IMR-90 (cell line): ENCODE data around the gene CFAP161. TPM values are rescaled to one million over a fixed set of nuclear protein-coding genes. Genes with fewer than 3 reads are reported as not detected.

ENCODE experiments used
- ATAC-seq: fragments of 200-7000 bp; cut with Tn5 transposase; 2 replicates; pipeline ENCODE4 v1.9.1; 2020; ENCODE audit warnings: low read depth, mild to moderate bottlenecking, moderate library complexity
- BruUV-seq: library from RNA; stranded (reverse); fragments of 400-500 nt; replicated peaks from 2 replicates; lab custom pipeline; 2021; lab: Mats Ljungman, UMichigan
- CTCF ChIA-PET: fragments of 300-600 bp; formaldehyde crosslinking; extraction: SDS; loops from one replicate; lab custom pipeline; 2021; ENCODE audit warnings: antibody characterized with exemption; lab: Yijun Ruan, JAX
- POLR2A ChIA-PET: fragments of 300-600 bp; sonication (Branson Sonifier 250); formaldehyde crosslinking; loops from one replicate; lab custom pipeline; 2022; ENCODE audit warnings: antibody characterized with exemption; ENCODE audit not compliant: unreplicated experiment; lab: Charles Lee
- DNase-seq: peaks from one replicate; pipeline ENCODE4 v3.0.0; 2013
- H2AFZ ChIP-seq: replicated peaks from 2 replicates; pipeline ENCODE3; 2013; ENCODE audit warnings: low read length, mild to moderate bottlenecking; ENCODE audit not compliant: poor library complexity
- H2AK5ac ChIP-seq: 2 replicates; pipeline ENCODE4 v1.6.1; 2013; ENCODE audit warnings: low read depth, low read length, inconsistent platforms
- H2AK9ac ChIP-seq: replicated peaks from 2 replicates; pipeline ENCODE3; 2013; ENCODE audit warnings: mild to moderate bottlenecking, low read depth, low read length, moderate library complexity; ENCODE audit not compliant: poor library complexity
- H2BK120ac ChIP-seq: 2 replicates; pipeline ENCODE4 v1.6.1; 2013; ENCODE audit warnings: low read depth, low read length, inconsistent platforms
- H2BK15ac ChIP-seq: 3 replicates; pipeline ENCODE4 v1.6.1; 2013; ENCODE audit warnings: low read depth, low read length, inconsistent platforms
- H2BK20ac ChIP-seq: 2 replicates; pipeline ENCODE4 v1.6.1; 2013; ENCODE audit warnings: low read depth, mild to moderate bottlenecking, inconsistent platforms, low read length, moderate library complexity
- H2BK5ac ChIP-seq: 2 replicates; pipeline ENCODE4 v1.6.1; 2013; ENCODE audit warnings: mild to moderate bottlenecking, low read depth, low read length, inconsistent platforms; ENCODE audit not compliant: poor library complexity, severe bottlenecking
- H3K14ac ChIP-seq: replicated peaks from 2 replicates; pipeline ENCODE4 v1.6.1; 2013; ENCODE audit warnings: low read depth, low read length, inconsistent platforms
- H3K18ac ChIP-seq: 2 replicates; pipeline ENCODE4 v1.6.1; 2013; ENCODE audit warnings: low read depth, low read length, control low read depth
- H3K23ac ChIP-seq: 2 replicates; pipeline ENCODE4 v1.6.1; 2013; ENCODE audit warnings: low read depth, low read length, inconsistent platforms
- H3K27ac ChIP-seq: 2 replicates; pipeline ENCODE4 v1.5.1; 2013; ENCODE audit warnings: mild to moderate bottlenecking, control low read depth, low read length; ENCODE audit not compliant: insufficient read depth
- H3K27me3 ChIP-seq: 2 replicates; pipeline ENCODE4 v1.6.1; 2013; ENCODE audit warnings: low read length; ENCODE audit not compliant: control insufficient read depth, insufficient read depth
- H3K36me3 ChIP-seq: 2 replicates; pipeline ENCODE4 v1.6.1; 2013; ENCODE audit warnings: low read length, mixed read lengths; ENCODE audit not compliant: control insufficient read depth, insufficient read depth
- H3K4ac ChIP-seq: 2 replicates; pipeline ENCODE4 v1.6.1; 2013; ENCODE audit warnings: low read depth, low read length, inconsistent platforms
- H3K4me1 ChIP-seq: 2 replicates; pipeline ENCODE4 v1.6.1; 2013; ENCODE audit warnings: low read length, mixed read lengths; ENCODE audit not compliant: control insufficient read depth, insufficient read depth
- H3K4me2 ChIP-seq: 2 replicates; pipeline ENCODE4 v1.6.1; 2013; ENCODE audit warnings: low read depth, mild to moderate bottlenecking, control low read depth, low read length, moderate library complexity
- H3K4me3 ChIP-seq: 2 replicates; pipeline ENCODE4 v1.5.1; 2013; ENCODE audit warnings: low read depth, mild to moderate bottlenecking, control low read depth, low read length, moderate library complexity; ENCODE audit not compliant: insufficient read depth
- H3K56ac ChIP-seq: 2 replicates; pipeline ENCODE4 v1.6.1; 2013; ENCODE audit warnings: low read length, inconsistent platforms; ENCODE audit not compliant: insufficient read depth; ENCODE audit errors: extremely low read depth
- H3K79me1 ChIP-seq, 2 experiments: 2 replicates each; pipeline ENCODE4 v1.6.1; 2013; ENCODE audit warnings: low read length in 2 of 2, inconsistent platforms in 1 of 2, low read depth in 1 of 2
- H3K9ac ChIP-seq: 2 replicates; pipeline ENCODE4 v1.6.1; 2013; ENCODE audit warnings: low read depth, low read length, control low read depth
- H3K9me1 ChIP-seq: 2 replicates; pipeline ENCODE4 v1.6.1; 2013; ENCODE audit warnings: low read length, inconsistent platforms; ENCODE audit not compliant: insufficient read depth
- H3K9me3 ChIP-seq: 2 replicates; pipeline ENCODE4 v1.6.1; 2013; ENCODE audit warnings: low read length; ENCODE audit not compliant: control insufficient read depth, insufficient read depth
- H4K20me1 ChIP-seq: 2 replicates; pipeline ENCODE4 v1.6.1; 2013; ENCODE audit warnings: low read length, inconsistent platforms; ENCODE audit not compliant: insufficient read depth
- H4K5ac ChIP-seq: 2 replicates; pipeline ENCODE4 v1.6.1; 2013; ENCODE audit warnings: mild to moderate bottlenecking, low read depth, low read length, control low read depth
- H4K8ac ChIP-seq, 2 experiments: 2 replicates each; pipeline ENCODE4 v1.6.1; 2013; ENCODE audit warnings: low read depth in 2 of 2, low read length in 2 of 2, control low read depth in 1 of 2, inconsistent platforms in 1 of 2
- H4K91ac ChIP-seq: 2 replicates; pipeline ENCODE4 v1.6.1; 2013; ENCODE audit warnings: low read depth, low read length, inconsistent platforms; ENCODE audit not compliant: insufficient read depth
- BHLHE40 ChIP-seq: fragments of 150-350 bp; IDR thresholded peaks from 2 replicates; pipeline ENCODE4 v1.6.1; 2016; ENCODE audit warnings: mild to moderate bottlenecking, low read depth, low read length
- CEBPB ChIP-seq: IDR thresholded peaks from 2 replicates; pipeline ENCODE4 v1.6.1; 2012; ENCODE audit warnings: low read depth, low read length, improper control_type of control experiment
- CHD1 ChIP-seq: IDR thresholded peaks from 2 replicates; pipeline ENCODE4 v1.6.1; 2012; ENCODE audit warnings: low read depth, low read length, improper control_type of control experiment
- CTCF ChIP-seq: conservative IDR thresholded peaks from 2 replicates; pipeline ENCODE4 v1.5.1; 2012; ENCODE audit warnings: mild to moderate bottlenecking, low read depth, low read length, improper control_type of control experiment
- FOS ChIP-seq: fragments of 150-350 bp; IDR thresholded peaks from 2 replicates; pipeline ENCODE4 v1.6.1; 2016; ENCODE audit warnings: low read depth, low read length
- MAFK ChIP-seq: IDR thresholded peaks from 2 replicates; pipeline ENCODE4 v1.6.1; 2012; ENCODE audit warnings: low read depth, low read length, improper control_type of control experiment
- MAZ ChIP-seq: IDR thresholded peaks from 2 replicates; pipeline ENCODE4 v1.6.1; 2012; ENCODE audit warnings: low read depth, mild to moderate bottlenecking, low read length, improper control_type of control experiment, moderate library complexity, borderline replicate concordance
- NFE2L2 ChIP-seq: fragments of 150-350 bp; IDR thresholded peaks from 2 replicates; pipeline ENCODE4 v1.6.1; 2016; ENCODE audit warnings: low read depth, mild to moderate bottlenecking, low read length
- POLR2A ChIP-seq: IDR thresholded peaks from 2 replicates; pipeline ENCODE4 v1.6.1; 2012; ENCODE audit warnings: mild to moderate bottlenecking, low read depth, low read length
- RAD21 ChIP-seq: IDR thresholded peaks from 2 replicates; pipeline ENCODE4 v1.6.1; 2012; ENCODE audit warnings: low read length, improper control_type of control experiment
- RCOR1 ChIP-seq: IDR thresholded peaks from 2 replicates; pipeline ENCODE4 v1.6.1; 2012; ENCODE audit warnings: mild to moderate bottlenecking, low read length, improper control_type of control experiment; ENCODE audit not compliant: insufficient replicate concordance
- SMC3 ChIP-seq: fragments of 150-350 bp; IDR thresholded peaks from 2 replicates; pipeline ENCODE4 v1.6.1; 2016; ENCODE audit warnings: low read depth, mild to moderate bottlenecking, antibody characterized with exemption, low read length, moderate library complexity
- USF2 ChIP-seq: fragments of 150-350 bp; IDR thresholded peaks from 2 replicates; pipeline ENCODE4 v1.6.1; 2017; ENCODE audit warnings: mild to moderate bottlenecking, antibody characterized with exemption, low read length, low read depth
- WGBS, 2 experiments: methylation state at CpG; one replicate each; pipeline versions ENCODE4 v1.1.5 to v1.1.7; 2013; ENCODE audit warnings: missing lambda C conversion rate in 2 of 2; ENCODE audit not compliant: insufficient read length in 1 of 2; ENCODE audit errors: extremely low coverage in 2 of 2; 5-methylcytosine and 5-hydroxymethylcytosine counted together
- dilution Hi-C: fragments of 300-500 bp; cut with HindIII; formaldehyde crosslinking; loops from one replicate; pipeline ENCODE4 v1.14.3; 2018; ENCODE audit warnings: low sequenced_read_pairs; ENCODE audit not compliant: unreplicated experiment
- in situ Hi-C: fragments of 300-500 bp; cut with MboI; formaldehyde crosslinking; loops from 3 replicates; pipeline ENCODE4 v1.14.3; 2019; ENCODE audit warnings: low sequenced_read_pairs, inconsistent platforms, mixed read lengths
- intact Hi-C: fragments of 100-400 bp; cut with micrococcal nuclease; formaldehyde crosslinking; loops from 2 replicates; pipeline ENCODE4 v1.10.0; 2022
- polyA plus RNA-seq, 3 experiments: library from polyadenylated mRNA; depleted of rRNA; stranded (reverse); fragments of >200 nt; gene quantifications; 2 replicates each; pipeline ENCODE4 v1.2.3, GENCODE V29; 2012; ENCODE audit warnings: low replicate concordance in 1 of 3
- total RNA-seq: library from RNA; depleted of rRNA; stranded (reverse); fragments of >200 nt; gene quantifications from 2 replicates; pipeline ENCODE4 v1.2.3, GENCODE V29; 2012

CFAP161 gene
- total and polyA plus RNA-seq, 2 of the 4 experiments (the other 2 are of a cell fraction) = not detected

DNA sequence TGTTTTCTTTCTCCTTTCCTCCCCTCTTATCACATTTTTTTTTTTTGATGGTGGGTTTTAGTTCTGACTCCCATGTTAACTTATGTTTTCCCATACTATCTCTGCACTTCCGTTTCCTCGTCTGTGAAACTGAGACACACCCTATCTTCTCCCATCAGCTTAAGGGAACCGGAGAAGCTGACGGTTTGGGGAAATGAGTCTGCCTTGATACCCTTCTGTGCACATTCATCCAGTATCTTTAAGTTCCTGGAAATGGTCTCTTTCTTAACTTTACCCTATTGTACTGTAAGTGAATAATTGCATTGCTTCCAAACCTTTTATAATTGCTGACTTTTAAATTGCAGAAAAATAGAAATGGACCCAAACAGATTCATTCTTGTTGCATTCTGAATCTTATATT is 26.2 kb upstream of the CFAP161 start:
- Histone ChIP-seq H4K20me1 (no peaks in the 10 kb centered on the region), H3K4ac (no peak overlapping the region), H4K91ac (no peak overlapping the region), H2AK5ac (no peak overlapping the region), H3K9me1 (no peaks in the 10 kb centered on the region), H3K27ac (no peak overlapping the region), H3K36me3 (no peaks in the 10 kb centered on the region), H3K23ac (no peak overlapping the region), H4K8ac (0 out of 4 replicates have a peak overlapping the region, but pooled peaks of 1 of the 2 experiments have one; percentile 4), H3K14ac (no peak overlapping the region), H2BK15ac (no peak overlapping the region; the same call in 2 of the 3 replicates), H4K5ac (no peak overlapping the region), H3K27me3 (no peaks in the 10 kb centered on the region), H3K18ac (no peak overlapping the region), H3K9me3 (no peaks in the 10 kb centered on the region), H3K4me2 (no peak overlapping the region), H2BK20ac (peak overlapping the region; percentile 73; the same call in 1 of the 2 replicates), H2BK5ac (no peak overlapping the region), H3K4me3 (no peak overlapping the region), H2BK120ac (no peak overlapping the region), H2AFZ (no peak overlapping the region), H3K79me1 (no peaks in the 10 kb centered on the region), H2AK9ac (no peak overlapping the region), H3K9ac (no peak overlapping the region), H3K56ac (no peak overlapping the region), H3K4me1 (0 out of 2 replicates have a peak, but pooled peaks cover 3% of the 10 kb centered on the region)
- no TSS peak for BruUV-seq
- ATAC-seq = no peak
- no peak for TF ChIP-seq NFE2L2
- TF ChIP-seq CEBPB = no peak
- TF ChIP-seq SMC3 = no peak
- TF ChIP-seq BHLHE40 = no peak
- no peak for TF ChIP-seq RAD21
- TF ChIP-seq USF2 = no peak
- TF ChIP-seq FOS = no peak
- no peak for TF ChIP-seq CHD1
- TF ChIP-seq RCOR1 = no peak
- TF ChIP-seq MAFK = no peak
- no peak for TF ChIP-seq MAZ
- no peak for TF ChIP-seq CTCF
- TF ChIP-seq POLR2A = no peak
- POLR2A ChIA-PET = no interaction called here
- in situ Hi-C loops (loop anchor here (5.0 kb wide), 2 partner anchors 159 to 294 kb away; no protein-coding TSS in a partner anchor), dilution Hi-C loops (no loop called here), intact Hi-C loops (loop anchor here (2.0 kb wide), 2 partner anchors 47 to 149 kb away; no protein-coding TSS in a partner anchor)
- CTCF ChIA-PET = interaction anchor here (0.6 to 3.9 kb wide), 2 partner anchors 9 to 158 kb away, joined by 3 to 55 read pairs; no protein-coding TSS in a partner anchor
- no CpG with 5 or more reads among the region's 4 CpGs for WGBS, 2 experiments
- no peak for DNase-seq
